SIG-M5 treated with dmso at 0.1 percent for 504 hours (cell line): ENCODE data around the gene YWHAQ.
"Not testable (repeated sequence)": the region's sequence is repeated elsewhere in the genome, so short reads cannot be mapped to it uniquely, and the experiment has no call there.

Experiments used
- DNase-seq: peaks from one replicate; lab custom pipeline; 2025; ENCODE audit not compliant: unreplicated experiment; lab: John Stamatoyannopoulos, UW

YWHAQ gene

DNA sequence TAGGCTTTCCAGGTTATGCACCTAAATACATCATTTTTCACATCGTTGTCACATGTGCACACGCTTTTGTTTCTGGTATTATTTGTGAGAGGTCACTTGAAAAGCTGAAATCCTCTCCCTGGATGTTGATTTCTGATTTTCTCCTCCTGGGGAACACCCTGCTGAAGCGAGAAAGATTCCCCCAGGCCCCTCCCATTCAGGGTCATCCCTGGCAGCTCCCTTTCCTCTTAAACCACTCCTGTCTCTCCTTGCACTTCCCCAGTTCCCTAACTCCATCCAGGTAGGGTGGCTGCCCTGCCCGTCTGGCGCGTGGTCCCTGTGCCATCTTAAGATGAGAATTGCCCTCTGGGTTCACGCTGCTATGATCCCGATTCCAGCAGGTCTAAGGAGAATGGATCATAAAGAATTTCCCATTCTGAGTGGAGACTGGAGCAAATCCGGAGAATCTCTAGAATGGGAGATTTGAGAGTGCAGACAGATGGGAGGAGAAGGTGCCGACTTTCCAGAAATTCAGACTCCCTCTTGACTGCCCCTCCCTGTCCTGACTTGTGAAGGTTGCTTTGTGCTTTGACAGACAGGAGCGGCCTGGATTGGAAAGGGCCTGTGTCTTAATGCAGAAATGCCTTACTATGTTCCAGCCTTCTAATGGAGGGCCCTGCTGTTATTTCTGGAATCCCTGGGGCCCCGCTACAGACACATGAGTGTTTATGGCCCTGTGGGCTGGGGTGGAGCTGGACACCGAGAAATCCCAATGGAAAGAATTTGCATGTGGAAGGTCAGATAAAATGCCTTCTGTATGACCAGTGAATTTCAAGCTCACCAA is 1.3 kb upstream of the YWHAQ start:
- no peak for DNase-seq

DNA sequence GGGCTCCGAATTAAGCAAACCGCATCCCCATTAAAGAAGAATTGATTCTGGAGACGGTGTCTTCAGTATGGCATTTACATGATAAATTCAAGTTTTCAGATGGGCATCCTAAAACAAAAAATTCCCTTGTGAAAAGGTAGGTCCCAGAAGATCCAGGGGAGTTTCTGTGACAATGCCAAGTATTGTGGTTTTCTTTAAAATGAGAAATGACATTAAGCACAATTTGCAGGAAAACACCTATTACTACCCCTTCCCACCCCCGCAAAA is 689 bp upstream of the YWHAQ start:
- no peak for DNase-seq

DNA sequence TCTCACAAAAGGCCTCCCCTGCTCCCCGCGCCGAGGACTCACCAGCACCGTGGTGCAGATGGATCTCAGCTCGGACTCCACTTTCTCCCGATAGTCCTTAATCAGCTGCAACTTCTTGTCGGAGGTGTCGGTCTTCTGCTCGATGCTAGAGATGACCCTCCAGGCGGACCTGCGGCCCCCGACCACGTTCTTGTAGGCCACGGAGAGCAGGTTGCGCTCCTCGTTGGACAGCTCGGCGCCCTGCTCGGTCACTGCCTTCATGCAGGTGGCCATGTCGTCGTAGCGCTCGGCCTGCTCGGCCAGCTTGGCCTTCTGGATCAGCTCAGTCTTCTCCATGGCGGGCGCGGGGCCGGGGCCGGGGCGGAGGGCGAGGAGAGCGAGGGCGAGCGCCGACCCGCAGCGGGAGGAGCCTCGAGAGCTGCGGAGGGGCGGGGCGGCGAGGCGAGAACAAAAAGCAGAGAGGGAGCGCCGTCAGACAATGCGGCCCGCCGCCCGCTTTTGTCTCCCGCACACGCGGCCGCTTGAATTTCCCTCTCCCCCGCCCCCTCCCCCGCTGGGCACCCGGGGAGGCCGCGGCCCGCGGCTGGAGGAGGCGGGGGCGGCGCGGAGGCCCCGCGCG is 571 bp downstream of the YWHAQ start:
- peak; percentile 65 for DNase-seq

DNA sequence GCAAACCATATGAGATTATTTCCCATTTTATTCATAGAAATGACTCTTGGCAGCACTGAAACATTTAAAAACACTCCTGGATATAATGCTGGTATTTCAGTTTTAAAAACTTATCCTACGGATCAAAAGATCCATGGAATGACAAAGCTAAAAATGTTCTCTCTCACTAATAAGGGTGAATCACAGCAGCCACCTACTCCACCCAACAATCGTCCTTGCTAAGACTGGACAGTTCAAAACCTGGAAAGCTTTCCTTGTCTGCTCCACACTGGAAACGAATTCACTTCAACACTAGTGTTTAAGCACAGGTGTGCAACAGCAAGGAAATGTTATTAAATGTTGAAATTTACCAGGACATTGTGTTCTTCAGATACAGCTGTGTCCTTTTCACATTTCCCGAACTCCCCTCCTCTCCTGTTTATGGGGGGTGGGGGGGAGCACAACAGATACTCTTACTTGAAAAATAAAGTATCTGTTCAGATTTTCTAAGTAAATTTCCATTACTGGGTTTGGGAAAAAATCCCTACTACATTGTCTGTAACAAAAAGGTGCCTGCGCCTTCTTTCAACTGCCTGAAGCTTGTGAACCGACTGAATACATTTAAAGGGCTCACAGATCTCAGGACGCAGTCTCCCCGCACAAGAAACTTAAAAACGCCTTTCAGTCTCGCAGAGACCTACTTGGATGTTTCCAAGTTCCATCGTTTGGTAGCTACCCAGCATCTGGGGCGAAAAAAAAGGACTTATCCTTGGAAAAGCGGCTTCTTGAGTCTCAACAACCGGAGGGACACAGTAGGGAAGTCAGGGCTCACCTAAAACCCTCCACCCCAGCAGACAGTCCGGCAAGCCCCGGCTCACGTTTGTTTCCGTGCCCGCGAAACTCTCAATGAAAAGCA is 1.3 kb downstream of the YWHAQ start:
- peak; percentile 42 for DNase-seq

DNA sequence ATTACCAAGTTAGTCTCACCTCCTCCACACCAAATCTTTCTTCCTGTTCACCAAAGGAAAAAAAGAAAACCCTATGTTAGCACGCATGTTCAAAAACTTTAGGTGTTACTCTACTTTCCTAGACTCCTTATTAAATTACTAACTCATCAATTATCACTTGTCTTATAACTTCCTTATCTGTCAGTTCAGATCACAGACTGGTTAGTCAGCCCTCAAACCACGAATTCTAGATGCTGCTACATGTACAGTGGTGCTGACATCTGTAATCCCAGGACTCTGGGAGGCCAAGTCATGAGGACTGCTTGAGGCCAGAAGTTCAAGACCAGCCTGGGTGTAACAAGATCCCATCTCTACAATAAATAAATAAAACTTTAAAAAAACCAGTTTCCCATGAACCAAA is 3.5 kb downstream of the YWHAQ start:
- no peak for DNase-seq

DNA sequence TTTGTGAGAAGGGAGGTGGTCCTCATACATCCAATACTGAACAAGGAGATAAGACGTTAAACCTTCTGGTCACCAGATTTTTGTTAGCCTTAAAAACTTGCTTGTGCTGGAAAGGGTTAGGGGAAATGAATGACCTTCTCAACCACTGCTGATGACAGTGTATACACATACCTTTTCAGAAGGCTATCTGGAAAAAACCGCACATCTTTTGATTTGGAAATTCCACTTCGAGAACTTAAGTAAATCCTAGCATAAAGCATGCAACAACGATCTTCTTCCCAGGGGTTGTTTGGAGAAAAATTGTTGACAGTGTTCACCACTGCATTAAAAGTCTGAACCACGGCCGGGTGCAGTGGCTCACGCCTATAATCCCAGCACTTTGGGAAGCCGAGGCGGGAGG is 7.6 kb downstream of the YWHAQ start:
- DNase-seq = no peak

DNA sequence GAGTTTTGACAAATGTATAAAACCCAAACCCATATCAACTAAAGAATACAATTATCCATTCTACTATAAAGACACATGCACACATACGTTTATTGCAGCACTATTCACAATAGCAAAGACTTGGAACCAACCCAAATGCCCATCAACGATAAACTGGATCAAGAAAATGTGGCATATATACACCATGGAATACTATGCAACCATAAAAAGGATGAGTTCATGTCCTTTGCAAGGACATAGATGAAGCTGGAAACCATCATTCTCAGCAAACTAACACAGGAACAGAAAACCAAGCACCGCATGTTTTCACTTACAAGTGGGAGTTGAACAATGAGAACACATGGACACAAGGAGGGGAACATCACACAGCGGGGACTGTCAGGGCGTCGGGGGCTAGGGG is 9.1 kb downstream of the YWHAQ start:
- not testable (repeated sequence) for DNase-seq

DNA sequence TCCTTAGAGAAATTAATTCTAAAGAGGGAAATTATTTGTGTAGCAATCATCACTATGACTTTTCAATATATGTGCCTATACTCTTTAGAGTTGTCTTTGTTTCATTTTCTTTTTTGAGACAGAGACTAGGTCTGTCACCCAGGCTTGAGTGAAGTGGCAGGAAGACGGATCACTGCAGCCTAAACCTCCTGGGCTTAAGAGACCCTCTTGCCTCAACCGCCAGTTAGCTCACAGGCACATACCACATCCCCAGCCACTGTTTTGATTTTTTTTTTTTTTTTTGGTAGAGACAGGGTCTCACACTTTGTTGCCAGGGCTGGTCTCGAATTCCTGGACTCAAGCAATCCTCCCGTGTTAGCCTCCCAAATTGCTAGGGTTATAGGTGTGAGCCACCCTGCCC is 12.4 kb downstream of the YWHAQ start:
- no peak for DNase-seq

DNA sequence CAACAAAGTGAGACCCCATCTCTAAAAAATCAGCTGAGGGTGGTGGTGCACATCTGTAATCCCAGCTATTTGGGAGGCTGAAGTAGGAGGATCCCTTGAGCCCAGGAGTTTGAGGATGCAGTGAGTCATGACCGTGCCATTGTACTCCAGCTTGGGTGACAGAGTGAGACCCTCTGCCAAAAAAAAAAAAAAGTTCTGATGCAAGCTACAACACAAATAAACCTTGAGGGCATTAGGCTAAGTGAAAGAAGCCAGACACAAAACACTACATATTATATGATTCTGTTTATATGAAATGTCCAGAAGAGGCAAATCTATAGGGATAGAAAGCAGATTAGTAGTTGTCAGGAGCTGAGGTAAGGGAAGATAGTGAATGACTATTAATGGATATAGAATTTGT is 13.0 kb downstream of the YWHAQ start:
- DNase-seq = no peak

DNA sequence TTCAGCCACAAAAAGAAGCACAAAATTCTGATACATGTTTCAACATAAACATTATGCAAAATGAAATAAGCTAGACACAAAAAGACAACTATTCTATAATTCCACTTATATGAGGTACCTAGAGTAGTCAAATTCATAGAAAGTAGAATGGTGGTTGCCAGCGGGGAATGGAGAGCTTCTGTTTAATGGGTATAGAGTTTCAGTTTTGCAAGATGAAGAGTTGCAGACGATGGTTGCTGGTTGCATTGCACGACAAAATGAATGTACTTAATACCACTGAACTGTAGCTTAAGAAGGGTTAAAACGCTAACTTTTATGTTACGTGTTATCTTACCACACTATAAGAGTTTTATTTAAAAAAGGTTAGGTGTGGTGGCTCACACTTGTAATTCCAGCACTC is 13.5 kb downstream of the YWHAQ start:
- DNase-seq = no peak

DNA sequence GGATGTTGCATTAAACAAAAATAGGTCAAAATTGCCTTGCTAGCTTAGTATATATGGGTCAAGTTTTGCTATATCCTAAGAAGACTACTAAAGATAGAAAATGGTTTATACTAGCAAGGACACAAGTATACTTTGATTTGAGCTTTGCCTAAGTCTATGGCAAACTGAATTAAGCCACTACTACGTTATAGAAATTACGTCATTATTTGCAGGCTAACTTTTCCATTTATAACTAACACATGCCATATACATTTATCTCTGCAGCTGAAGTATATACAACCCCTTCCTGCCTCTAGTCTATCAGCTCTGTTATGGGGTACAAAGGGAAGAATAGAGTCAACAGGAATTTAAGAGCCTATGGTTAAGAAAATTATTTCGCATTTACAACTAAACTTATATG is 16.2 kb downstream of the YWHAQ start:
- no peak for DNase-seq

DNA sequence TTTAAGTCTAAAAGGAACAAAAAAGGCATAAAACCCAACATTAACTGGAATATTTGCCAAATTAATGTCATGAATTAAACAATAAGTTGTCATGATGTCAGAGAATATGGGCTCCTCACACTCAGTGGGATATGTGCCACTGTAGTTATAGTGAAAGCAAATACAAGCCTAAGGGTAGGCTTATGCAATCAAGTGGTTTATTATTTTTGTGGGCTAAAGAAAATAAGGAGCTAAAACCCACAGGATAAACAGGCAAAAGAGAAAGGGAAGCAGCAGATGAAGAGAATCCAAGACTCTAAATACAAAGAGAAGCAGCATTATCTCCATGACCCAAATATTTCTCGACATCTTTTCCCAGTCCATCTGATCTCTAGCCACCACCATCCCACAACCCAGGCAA is 17.5 kb downstream of the YWHAQ start:
- peak; percentile 18 for DNase-seq

DNA sequence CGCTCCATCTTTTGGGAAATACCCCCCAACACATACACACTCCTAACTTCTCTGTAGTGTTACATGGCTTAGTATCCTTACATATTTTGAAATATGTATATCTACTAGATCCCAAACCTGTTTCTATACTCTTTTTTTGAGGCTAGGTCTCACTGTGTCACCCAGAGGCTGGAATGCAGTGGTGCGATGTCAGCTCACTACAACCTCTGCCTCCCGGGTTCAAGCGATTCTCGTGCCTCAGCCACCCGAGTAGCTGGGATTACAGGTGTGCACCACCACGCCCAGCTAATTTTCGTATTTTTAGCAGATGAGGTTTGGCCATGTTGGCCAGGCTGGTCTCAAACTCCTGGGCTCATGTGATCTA is 19.3 kb downstream of the YWHAQ start:
- not testable (repeated sequence) for DNase-seq

DNA sequence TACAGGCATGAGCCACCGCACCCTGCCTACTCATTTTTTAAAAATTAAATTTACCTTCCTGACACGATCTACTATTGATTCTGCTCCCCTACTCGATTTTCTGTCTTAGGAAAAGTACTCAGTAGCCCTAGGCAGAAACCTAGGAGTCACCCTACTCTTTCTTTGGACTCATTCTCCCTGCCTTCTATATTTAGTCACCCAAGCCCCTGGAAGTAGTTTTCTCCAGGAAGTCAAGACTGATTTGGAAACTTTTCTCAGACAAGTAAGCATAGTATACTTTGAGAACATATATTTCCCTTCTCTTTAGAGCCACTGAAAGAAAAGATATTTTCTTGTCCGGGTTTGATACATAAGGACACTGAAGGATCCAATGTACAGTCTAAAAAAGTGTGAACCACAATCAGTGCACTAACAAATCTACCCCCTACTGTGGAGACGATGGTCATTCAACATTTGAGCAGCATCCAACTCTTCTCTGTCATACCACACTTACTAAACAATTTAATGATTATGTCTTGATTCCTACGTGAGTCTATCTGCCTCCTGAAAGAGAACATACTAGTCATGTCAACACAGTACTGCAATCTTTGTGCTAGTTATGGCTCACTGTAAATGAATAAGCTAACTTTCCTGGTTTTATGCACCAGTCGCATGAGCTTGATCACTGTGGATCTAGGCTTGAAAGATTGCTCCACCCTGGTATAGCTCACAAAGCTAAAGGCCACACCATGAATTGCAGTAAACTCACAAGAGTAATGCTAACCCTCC is 19.8 kb downstream of the YWHAQ start:
- DNase-seq = no peak

DNA sequence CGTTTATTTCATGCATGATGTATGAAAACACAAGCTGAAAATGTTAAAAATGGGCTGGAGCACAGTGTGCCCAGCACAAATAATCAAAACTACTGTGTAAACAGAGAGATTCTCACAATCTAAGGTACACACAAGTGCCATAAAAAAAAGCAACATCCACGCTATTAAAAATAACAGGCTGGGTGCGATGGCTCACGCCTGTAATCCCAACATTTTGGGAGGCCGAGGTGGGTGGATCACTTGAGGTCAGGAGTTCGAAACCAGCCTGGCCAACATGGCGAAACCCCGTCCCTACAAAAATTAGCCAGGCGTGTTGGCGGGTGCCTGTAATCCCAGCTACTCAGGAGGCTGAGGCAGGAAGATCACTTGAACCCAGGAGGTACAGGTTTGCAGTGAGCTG is 22.3 kb downstream of the YWHAQ start:
- DNase-seq = not testable (repeated sequence)

DNA sequence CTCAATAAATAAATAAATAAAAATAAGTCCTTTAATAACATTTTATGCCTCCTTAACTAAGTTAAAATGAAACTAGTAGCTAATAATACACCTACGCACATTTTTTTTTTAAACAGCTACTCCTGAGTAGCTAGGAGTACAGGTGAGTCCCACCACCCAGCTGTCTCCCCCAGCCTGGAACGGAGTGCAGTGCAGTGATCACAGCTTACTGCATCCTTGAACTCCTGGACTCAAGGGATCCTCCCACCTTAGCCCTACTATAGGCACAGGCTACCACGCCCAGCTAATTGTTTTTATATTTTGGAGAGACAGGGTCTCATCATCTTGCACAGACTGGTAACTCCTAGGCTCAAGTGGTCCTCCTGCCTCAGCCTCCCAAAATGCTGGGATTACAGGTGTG is 28.4 kb downstream of the YWHAQ start:
- no peak for DNase-seq

DNA sequence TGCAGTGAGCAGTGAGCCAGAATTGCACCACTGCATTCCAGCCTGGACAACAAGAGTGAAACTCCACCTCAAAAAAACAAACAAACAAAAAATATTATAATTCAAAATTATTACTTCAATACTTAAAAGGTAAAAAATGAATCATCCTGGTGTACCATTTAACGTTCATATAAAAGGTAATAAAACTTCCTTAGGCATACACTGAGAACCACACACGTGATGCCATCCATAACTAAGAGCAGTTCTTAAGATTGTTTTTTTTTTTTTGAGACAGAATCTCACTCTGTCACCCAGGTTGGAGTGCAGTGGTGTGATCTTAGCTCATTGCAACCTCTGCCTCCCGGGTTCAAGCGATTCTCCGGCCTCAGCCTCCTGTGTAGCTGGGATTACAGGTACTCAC is 29.4 kb downstream of the YWHAQ start:
- DNase-seq = no peak

DNA sequence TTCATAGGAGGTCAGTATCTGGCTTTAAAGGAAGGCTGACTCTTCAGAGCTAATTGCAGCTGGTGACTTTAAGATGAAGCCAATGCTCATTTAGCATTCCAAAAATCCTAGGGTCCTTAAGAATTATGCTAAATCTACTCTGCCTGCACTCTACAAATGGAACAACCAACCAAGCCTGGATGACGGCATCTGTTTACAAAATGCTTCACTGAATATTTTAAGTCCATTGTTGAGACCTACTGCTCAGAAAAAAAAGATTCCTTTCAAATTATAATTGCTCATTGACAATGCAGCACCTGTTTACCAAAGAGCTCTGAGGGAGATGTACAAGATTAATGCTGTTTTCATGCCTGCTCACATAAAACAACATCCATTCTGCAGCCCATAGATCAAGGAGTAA is 31.4 kb downstream of the YWHAQ start:
- DNase-seq = no peak

DNA sequence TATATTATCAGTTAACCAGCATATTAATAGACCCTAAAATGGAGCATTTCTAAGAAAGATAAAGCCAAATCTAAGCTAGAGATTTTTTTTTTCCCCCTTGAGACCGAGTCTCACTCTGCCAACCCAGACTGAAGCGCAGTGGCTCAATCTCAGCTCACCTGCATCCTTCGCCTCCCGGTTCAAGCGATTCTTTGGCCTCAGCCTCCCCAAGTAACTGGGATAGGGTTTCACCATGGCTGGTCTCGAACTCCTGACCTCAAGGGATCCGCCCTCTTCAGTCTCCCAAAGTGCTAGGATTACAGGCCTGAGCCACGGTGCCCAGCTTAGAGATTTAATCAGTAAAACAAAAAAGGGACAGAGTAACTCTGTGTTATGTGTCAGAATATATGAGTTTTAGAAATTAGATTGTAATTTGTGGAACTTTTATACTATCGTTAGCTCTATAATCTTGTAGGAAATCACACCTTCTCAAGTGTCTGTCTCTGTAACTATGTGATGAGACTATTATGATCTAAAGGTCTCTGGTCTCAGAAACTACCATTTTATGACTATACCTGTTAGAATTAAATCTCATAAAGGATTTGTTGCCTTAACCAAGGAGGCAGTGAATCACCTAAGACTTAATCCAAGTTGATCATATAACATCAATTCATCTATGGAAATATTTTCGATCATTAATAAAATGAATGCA is 34.0 kb downstream of the YWHAQ start:
- DNase-seq = no peak

DNA sequence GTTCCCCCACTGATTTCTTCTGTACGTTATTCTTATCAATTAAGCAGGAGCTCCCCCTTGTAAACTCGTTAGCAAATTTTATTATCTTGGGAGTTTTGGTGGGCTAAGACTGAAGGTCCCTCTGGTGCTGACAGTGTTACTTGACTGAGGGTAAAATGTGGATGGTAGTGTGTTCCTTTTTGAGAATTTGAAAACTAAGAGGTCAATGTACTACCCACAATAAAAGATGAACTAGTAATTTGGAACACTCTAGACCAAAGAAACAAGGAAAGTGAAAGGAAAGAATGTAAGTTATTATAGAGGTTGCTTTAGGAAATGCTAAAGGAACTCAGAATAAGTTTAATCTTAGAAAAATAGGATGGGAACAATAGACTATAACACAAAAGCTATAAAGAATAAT is 35.1 kb downstream of the YWHAQ start:
- DNase-seq = no peak

DNA sequence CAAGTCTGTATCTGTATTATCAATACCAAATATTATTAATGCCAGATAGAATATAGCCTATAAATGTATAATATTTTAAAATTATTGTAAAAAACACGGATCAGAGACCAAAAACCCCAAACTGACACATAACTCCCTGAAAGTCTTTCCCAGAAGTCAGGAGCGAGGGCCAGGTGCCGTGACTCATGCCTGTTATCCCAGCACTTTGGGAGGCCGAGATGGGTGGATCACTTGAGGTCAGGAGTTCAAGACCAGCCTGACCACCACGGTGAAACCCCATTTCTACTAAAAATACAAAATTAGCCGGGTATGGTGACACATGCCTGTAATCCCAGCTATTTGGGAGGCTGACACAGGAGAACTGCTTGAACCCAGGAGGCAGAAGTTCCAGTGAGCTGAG is 35.5 kb downstream of the YWHAQ start:
- not testable (repeated sequence) for DNase-seq
